HCT116 (cell line): Measurements from ENCODE around the gene ZBTB24. TPM values are rescaled to one million over a fixed set of nuclear protein-coding genes. Genes with fewer than 3 reads are reported as not detected.

Experiments used
- ATAC-seq: fragments of 200-7000 bp; cut with Tn5 transposase; 2 replicates; pipeline ENCODE4 v1.9.1; 2020; ENCODE audit warnings: mild to moderate bottlenecking, moderate library complexity
- BruUV-seq: library from RNA; stranded (reverse); fragments of 400-500 nt; replicated peaks from 2 replicates; lab custom pipeline; 2021; lab: Mats Ljungman, UMichigan
- CTCF ChIA-PET: fragments of 300-600 bp; sonication (Branson Sonifier 250); formaldehyde crosslinking; loops from one replicate; lab custom pipeline; 2021; ENCODE audit warnings: antibody characterized with exemption; lab: Charles Lee
- POLR2A ChIA-PET: fragments of 300-600, 350-600 bp; sonication (Branson Sonifier 250); formaldehyde crosslinking; loops from one replicate; lab custom pipeline; 2021; ENCODE audit warnings: antibody characterized with exemption; lab: Charles Lee
- RAD21 ChIA-PET, 2 experiments: fragments of 300-600 bp; sonication (Branson Sonifier 250); formaldehyde crosslinking; loops; one replicate each; lab custom pipeline; 2023; ENCODE audit warnings: low total read pairs in 2 of 2; ENCODE audit not compliant: uncharacterized antibody in 2 of 2, unreplicated experiment in 2 of 2, low non-redundant PET in 1 of 2; lab: Charles Lee
- DNase-seq: peaks from one replicate; pipeline ENCODE4 v3.0.0-alpha.2; 2010; ENCODE audit warnings: low read depth, low spot score
- H2AFZ ChIP-seq: fragments of 200-600 bp; shearing (Covaris generic), sonication (generic); 2 replicates; pipeline ENCODE4 v1.6.1; 2017; ENCODE audit warnings: low read depth, mixed run types, mixed read lengths, antibody characterized with exemption, low read length; ENCODE audit not compliant: poor library complexity, severe bottlenecking
- H3K27ac ChIP-seq: 2 replicates; pipeline ENCODE4 v1.5.1; 2012; ENCODE audit warnings: low read depth, low read length
- H3K27me3 ChIP-seq: fragments of 200-600 bp; sonication (generic); 2 replicates; pipeline ENCODE4 v1.6.1; 2016; ENCODE audit warnings: mixed run types, low read length, mixed read lengths; ENCODE audit not compliant: insufficient read depth
- H3K36me3 ChIP-seq, 2 experiments: fragments of 200-500 bp in 1 of 2; fragments of 200-600 bp in 1 of 2; sonication (Bioruptor generic) in 1 of 2; sonication (generic) in 1 of 2; 2 replicates each; pipeline versions ENCODE4 v1.5.1 to v1.6.1; 2014 to 2016; ENCODE audit warnings: low read length in 2 of 2, inconsistent platforms in 1 of 2, mixed read lengths in 1 of 2, mixed run types in 1 of 2; ENCODE audit not compliant: insufficient read depth in 2 of 2, control insufficient read depth in 1 of 2
- H3K4me1 ChIP-seq, 2 experiments: fragments of 200-600 bp in 1 of 2; sonication (generic) in 1 of 2; 2 replicates each; pipeline versions ENCODE4 v1.5.1 to v1.6.1; 2012 to 2017; ENCODE audit warnings: low read length in 2 of 2, inconsistent platforms in 1 of 2, mild to moderate bottlenecking in 1 of 2, mixed read lengths in 1 of 2, mixed run types in 1 of 2, moderate library complexity in 1 of 2; ENCODE audit not compliant: insufficient read depth in 2 of 2, control insufficient read depth in 1 of 2
- H3K4me2 ChIP-seq: fragments of 200-600 bp; sonication (generic); 2 replicates; pipeline ENCODE4 v1.6.1; 2017; ENCODE audit warnings: mixed run types, low read length, mixed read lengths
- H3K4me3 ChIP-seq, 2 experiments: fragments of 200-600 bp in 1 of 2; sonication (generic) in 1 of 2; replicated peaks in 1 of 2; 2 replicates each; pipeline ENCODE4 v1.5.1; 2011 to 2016; ENCODE audit warnings: low read length in 2 of 2, control low read depth in 1 of 2, low read depth in 1 of 2, mild to moderate bottlenecking in 1 of 2, mixed read lengths in 1 of 2, mixed run types in 1 of 2
- H3K79me2 ChIP-seq: fragments of 200-600 bp; sonication (generic); 2 replicates; pipeline ENCODE4 v1.6.1; 2017; ENCODE audit warnings: mild to moderate bottlenecking, mixed run types, low read length, moderate library complexity, mixed read lengths; ENCODE audit not compliant: insufficient read depth
- H3K9ac ChIP-seq: fragments of 200-600 bp; sonication (generic); 2 replicates; pipeline ENCODE4 v1.6.1; 2016; ENCODE audit warnings: low read length, mixed read lengths
- H3K9me2 ChIP-seq: fragments of 200-600 bp; sonication (generic), shearing (Covaris generic); 2 replicates; pipeline ENCODE4 v1.6.1; 2017; ENCODE audit warnings: mixed run types, mild to moderate bottlenecking, moderate library complexity; ENCODE audit not compliant: insufficient read depth
- H3K9me3 ChIP-seq, 2 experiments: fragments of 200-500 bp in 1 of 2; fragments of 200-600 bp in 1 of 2; sonication (Bioruptor generic) in 1 of 2; sonication (generic) in 1 of 2; 2 replicates each; pipeline ENCODE4 v1.6.1; 2014 to 2017; ENCODE audit warnings: low read length in 2 of 2, mixed read lengths in 2 of 2, inconsistent platforms in 1 of 2, low read depth in 1 of 2, mild to moderate bottlenecking in 1 of 2, mixed run types in 1 of 2, moderate library complexity in 1 of 2; ENCODE audit not compliant: control insufficient read depth in 1 of 2, insufficient read depth in 1 of 2
- H4K20me1 ChIP-seq: fragments of 200-600 bp; sonication (generic), shearing (Covaris generic); 2 replicates; pipeline ENCODE4 v1.6.1; 2017; ENCODE audit warnings: mixed run types, mild to moderate bottlenecking, moderate library complexity; ENCODE audit not compliant: insufficient read depth
- CBX3 ChIP-seq: IDR thresholded peaks from 2 replicates; pipeline ENCODE4 v1.6.1; 2012; ENCODE audit warnings: low read depth
- EZH2 ChIP-seq: fragments of 200-600 bp; sonication (generic); IDR thresholded peaks from 2 replicates; pipeline ENCODE4 v1.6.1; 2017; ENCODE audit warnings: antibody characterized with exemption, mixed run types
- FOSL1 ChIP-seq: IDR thresholded peaks from 2 replicates; pipeline ENCODE4 v1.6.1; 2012; ENCODE audit warnings: low read depth
- JUND ChIP-seq: IDR thresholded peaks from 2 replicates; pipeline ENCODE4 v1.6.1; 2012
- REST ChIP-seq: IDR thresholded peaks from 2 replicates; pipeline ENCODE4 v1.6.1; 2012; ENCODE audit warnings: low read depth
- SIN3A ChIP-seq: IDR thresholded peaks from 2 replicates; pipeline ENCODE4 v1.6.1; 2012; ENCODE audit warnings: low read depth
- intact Hi-C: fragments of 100-400 bp; cut with micrococcal nuclease; formaldehyde crosslinking; loops from 2 replicates; pipeline ENCODE4 v1.10.0; 2022
- total RNA-seq: library from RNA; stranded (reverse); gene quantifications from one replicate; pipeline ENCODE4 v1.2.1, GENCODE V29; 2021; ENCODE audit not compliant: unreplicated experiment

Gene ZBTB24
- total RNA-seq, 1 experiment from 2014 or later, result 11.3 TPM

DNA sequence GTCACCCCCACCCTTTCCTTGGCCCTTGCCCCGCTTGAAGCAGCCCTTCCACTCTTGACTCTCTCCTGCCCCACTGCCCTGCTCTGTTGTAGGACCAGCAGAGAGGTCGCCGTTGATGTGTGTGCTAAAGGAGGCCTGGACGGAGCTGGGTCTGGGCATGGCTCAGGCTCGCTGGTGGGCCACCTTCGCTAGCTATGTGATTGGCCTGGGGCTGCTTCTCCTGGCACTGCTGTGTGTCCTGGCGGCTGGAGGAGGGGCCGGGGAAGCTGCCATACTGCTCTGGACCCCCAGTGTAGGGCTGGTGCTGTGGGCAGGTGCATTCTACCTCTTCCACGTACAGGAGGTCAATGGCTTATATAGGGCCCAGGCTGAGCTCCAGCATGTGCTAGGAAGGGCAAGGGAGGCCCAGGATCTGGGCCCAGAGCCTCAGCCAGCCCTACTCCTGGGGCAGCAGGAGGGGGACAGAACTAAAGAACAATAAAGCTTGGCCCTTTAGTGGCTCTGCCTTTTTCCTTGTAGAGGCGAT lies 39.5 kb downstream of the ZBTB24 start:
- peaks cover 9 to 24% of the 10 kb centered on the region in 2 experiments for H3K4me1 ChIP-seq
- TF ChIP-seq CBX3 (no peak), SIN3A (no peak), REST (no peak), FOSL1 (no peak), JUND (no peak), EZH2 (no peak)
- H3K4me2 ChIP-seq, result no peak overlapping the region
- peaks cover 14% of the 10 kb centered on the region for H3K79me2 ChIP-seq
- H4K20me1 ChIP-seq, result no peaks in the 10 kb centered on the region
- ChIA-PET POLR2A (interaction anchor here (0.6 kb wide), 2 partner anchors 24 to 30 kb away, joined by 3 to 7 read pairs; no protein-coding TSS in a partner anchor), CTCF (no interaction called here), RAD21 (no interaction called here)
- BruUV-seq, result no TSS peak
- H3K9me3 ChIP-seq, result no peaks in the 10 kb centered on the region
- H3K9me2 ChIP-seq, result no peaks in the 10 kb centered on the region
- DNase-seq (no peak), ATAC-seq (no peak)
- no peaks in the 10 kb centered on the region for H3K27me3 ChIP-seq
- intact Hi-C loops, result loop anchor here (5.0 kb wide), 1 partner anchor 256 kb away; no protein-coding TSS in a partner anchor
- no peak overlapping the region for H3K9ac ChIP-seq
- no peak overlapping the region for H3K27ac ChIP-seq
- H2AFZ ChIP-seq, result no peak overlapping the region
- H3K36me3 ChIP-seq, result peaks cover 0 to 6% of the 10 kb centered on the region in 2 experiments; a peak in 2 of 4 replicates
- H3K4me3 ChIP-seq, result no peak overlapping the region
